B cell (primary cell): ENCODE measurements around the gene ZXDB. TPM values are rescaled to one million over a fixed set of nuclear protein-coding genes. Genes with fewer than 3 reads are reported as not detected.
"Not testable (repeated sequence)": the region's sequence is repeated elsewhere in the genome, so short reads cannot be mapped to it uniquely, and the experiment has no call there.

Experiments used
- ATAC-seq: fragments of 200-7000 bp; cut with Tn5 transposase; one replicate; pipeline ENCODE4 v1.10.0; 2021; ENCODE audit warnings: low read depth, mild to moderate bottlenecking, moderate number of reproducible peaks, moderate library complexity
- CTCF ChIA-PET: fragments of 350-600 bp; sonication (Branson Sonifier 250); formaldehyde crosslinking; loops from one replicate; lab custom pipeline; 2021; ENCODE audit warnings: antibody characterized with exemption, inconsistent platforms; lab: Charles Lee
- POLR2A ChIA-PET: fragments of 350-600 bp; sonication (Branson Sonifier 250); formaldehyde crosslinking; loops from one replicate; lab custom pipeline; 2021; ENCODE audit warnings: antibody characterized with exemption; lab: Charles Lee
- DNase-seq: peaks from one replicate; pipeline ENCODE4 v3.0.0; 2013
- H2AFZ ChIP-seq: 2 replicates; pipeline ENCODE4 v1.6.1; 2012; ENCODE audit warnings: mild to moderate bottlenecking, low read depth, low read length; ENCODE audit not compliant: insufficient read depth, poor library complexity, severe bottlenecking
- H3K27ac ChIP-seq, 2 donors: 1 replicate in 1 of 2; 2 replicates in 1 of 2; pipeline ENCODE4 v1.5.1; 2012 to 2013; ENCODE audit warnings: low read length in 2 of 2, mild to moderate bottlenecking in 2 of 2, moderate library complexity in 1 of 2
- H3K27me3 ChIP-seq, 4 experiments: fragments of 200-600 bp in 1 of 4; sonication (generic) in 1 of 4; replicated peaks in 1 of 4; 1 replicate in 2 of 4; 2 replicates in 2 of 4; pipeline versions ENCODE4 v1.6.1 to v1.7.0; 2013 to 2016; ENCODE audit warnings: low read length in 3 of 4, mild to moderate bottlenecking in 2 of 4, mixed read lengths in 1 of 4, moderate library complexity in 1 of 4; ENCODE audit not compliant: insufficient read depth in 4 of 4, control insufficient read depth in 3 of 4; ENCODE audit errors: control extremely low read depth in 1 of 4
- H3K36me3 ChIP-seq, 2 experiments: replicated peaks in 1 of 2; 1 replicate in 1 of 2; 2 replicates in 1 of 2; pipeline versions ENCODE4 v1.6.1 to v1.7.1; 2013; ENCODE audit warnings: low read length in 1 of 2; ENCODE audit not compliant: insufficient read depth in 2 of 2, control insufficient read depth in 1 of 2; ENCODE audit errors: control extremely low read depth in 1 of 2, extremely low read depth in 1 of 2
- H3K4me1 ChIP-seq, 2 donors: fragments of 200-600 bp in 1 of 2; sonication (generic) in 1 of 2; 1 replicate in 1 of 2; 2 replicates in 1 of 2; pipeline versions ENCODE4 v1.5.1 to v1.6.1; 2013 to 2017; ENCODE audit warnings: low read length in 2 of 2; ENCODE audit not compliant: control insufficient read depth in 2 of 2, insufficient read depth in 2 of 2
- H3K4me2 ChIP-seq: replicated peaks from 2 replicates; pipeline ENCODE3; 2012; ENCODE audit warnings: mild to moderate bottlenecking, low read depth, low read length; ENCODE audit not compliant: poor library complexity, severe bottlenecking
- H3K4me3 ChIP-seq, 5 experiments: fragments of 200-600 bp in 1 of 5; sonication (generic) in 1 of 5; 1 replicate in 3 of 5; 2 replicates in 2 of 5; pipeline versions ENCODE4 v1.5.1 to v1.7.0; 2011 to 2016; ENCODE audit warnings: low read length in 4 of 5, mild to moderate bottlenecking in 4 of 5, low read depth in 2 of 5, control low read depth in 1 of 5, moderate library complexity in 1 of 5; ENCODE audit not compliant: insufficient read depth in 1 of 5; ENCODE audit errors: control extremely low read depth in 1 of 5, extremely low read depth in 1 of 5
- H3K79me2 ChIP-seq: fragments of 200-600 bp; sonication (generic); one replicate; pipeline ENCODE4 v1.6.0; 2016; ENCODE audit warnings: low read length; ENCODE audit not compliant: control insufficient read depth, insufficient read depth
- H3K9ac ChIP-seq: fragments of 200-600 bp; sonication (generic); 2 replicates; pipeline ENCODE4 v1.6.1; 2017; ENCODE audit warnings: mild to moderate bottlenecking, low read length, moderate library complexity
- H3K9me3 ChIP-seq, 3 donors: one replicate each; pipeline versions ENCODE4 v1.6.1 to v1.7.1; 2013; ENCODE audit warnings: low read length in 2 of 3; ENCODE audit not compliant: control insufficient read depth in 2 of 3, insufficient read depth in 1 of 3; ENCODE audit errors: control extremely low read depth in 1 of 3
- H4K20me1 ChIP-seq: 2 replicates; pipeline ENCODE4 v1.6.0; 2012; ENCODE audit warnings: mild to moderate bottlenecking, low read length; ENCODE audit not compliant: insufficient read depth, control insufficient read depth, poor library complexity, severe bottlenecking
- H3K27ac Mint-ChIP-seq: one replicate; pipeline ENCODE4 v1.8.0; 2021; ENCODE audit warnings: mixed read lengths
- H3K27me3 Mint-ChIP-seq: one replicate; pipeline ENCODE4 v1.8.0; 2021; ENCODE audit warnings: mixed read lengths
- H3K4me1 Mint-ChIP-seq: one replicate; pipeline ENCODE4 v1.8.0; 2021; ENCODE audit warnings: mixed read lengths
- H3K4me3 Mint-ChIP-seq: one replicate; pipeline ENCODE4 v1.8.0; 2021; ENCODE audit warnings: mixed read lengths
- H3K9me3 Mint-ChIP-seq: one replicate; pipeline ENCODE4 v1.8.0; 2022; ENCODE audit warnings: mixed read lengths; ENCODE audit not compliant: insufficient read depth
- EZH2 ChIP-seq: IDR thresholded peaks from 2 replicates; pipeline ENCODE4 v1.6.1; 2012; ENCODE audit warnings: borderline replicate concordance, low read depth, mild to moderate bottlenecking, moderate library complexity, low read length; ENCODE audit not compliant: insufficient read depth, poor library complexity, severe bottlenecking
- WGBS: methylation state at CpG from one replicate; pipeline ENCODE4 v1.1.5; 2013; ENCODE audit warnings: missing lambda C conversion rate; ENCODE audit not compliant: insufficient coverage; 5-methylcytosine and 5-hydroxymethylcytosine counted together
- intact Hi-C: fragments of 100-400 bp; cut with micrococcal nuclease; formaldehyde crosslinking; loops from one replicate; pipeline ENCODE4 v1.10.0; 2022
- polyA plus RNA-seq: library from polyadenylated mRNA; depleted of rRNA; stranded (reverse); fragments of >200 nt; gene quantifications from 2 replicates; pipeline ENCODE4 v1.2.3, GENCODE V29; 2012
- total RNA-seq, 2 donors: library from RNA; stranded (reverse); fragments of 120-200 nt in 1 of 2; gene quantifications; 1 replicate in 1 of 2; 2 replicates in 1 of 2; pipeline versions ENCODE4 v1.2.3 to v1.2.4, GENCODE V29; 2013 to 2022
- TF ChIP-seq, protein P1 (sequence below): fragments of 200-600 bp; IDR thresholded peaks from one replicate; pipeline ENCODE4 v1.8.0; 2022; ENCODE audit warnings: antibody characterized with exemption, mild to moderate bottlenecking

ZXDB gene
- total and polyA plus RNA-seq, 2 donors (not counting 1 experiment from before 2014, with no cell fraction given) = 9.4 to 16.6 TPM

- Histone ChIP-seq H3K9me3 (peaks cover 0 to 11% (median 3%) of the 10 kb centered on the region in 3 donors), H2AFZ (no peak overlapping the region), H3K4me3 (no peak overlapping the region), H3K9ac (no peak overlapping the region), H3K36me3 (no peaks in the 10 kb centered on the region), H3K27ac (no peak overlapping the region), H4K20me1 (no peaks in the 10 kb centered on the region), H3K4me1 (no peaks in the 10 kb centered on the region), H3K79me2 (no peaks in the 10 kb centered on the region), H3K27me3 (no peaks in the 10 kb centered on the region), H3K4me2 (no peak overlapping the region)
- H3K4me3 Mint-ChIP-seq = no peak overlapping the region
- TF ChIP-seq, protein P1, sequence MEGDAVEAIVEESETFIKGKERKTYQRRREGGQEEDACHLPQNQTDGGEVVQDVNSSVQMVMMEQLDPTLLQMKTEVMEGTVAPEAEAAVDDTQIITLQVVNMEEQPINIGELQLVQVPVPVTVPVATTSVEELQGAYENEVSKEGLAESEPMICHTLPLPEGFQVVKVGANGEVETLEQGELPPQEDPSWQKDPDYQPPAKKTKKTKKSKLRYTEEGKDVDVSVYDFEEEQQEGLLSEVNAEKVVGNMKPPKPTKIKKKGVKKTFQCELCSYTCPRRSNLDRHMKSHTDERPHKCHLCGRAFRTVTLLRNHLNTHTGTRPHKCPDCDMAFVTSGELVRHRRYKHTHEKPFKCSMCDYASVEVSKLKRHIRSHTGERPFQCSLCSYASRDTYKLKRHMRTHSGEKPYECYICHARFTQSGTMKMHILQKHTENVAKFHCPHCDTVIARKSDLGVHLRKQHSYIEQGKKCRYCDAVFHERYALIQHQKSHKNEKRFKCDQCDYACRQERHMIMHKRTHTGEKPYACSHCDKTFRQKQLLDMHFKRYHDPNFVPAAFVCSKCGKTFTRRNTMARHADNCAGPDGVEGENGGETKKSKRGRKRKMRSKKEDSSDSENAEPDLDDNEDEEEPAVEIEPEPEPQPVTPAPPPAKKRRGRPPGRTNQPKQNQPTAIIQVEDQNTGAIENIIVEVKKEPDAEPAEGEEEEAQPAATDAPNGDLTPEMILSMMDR = no peak
- no peak for TF ChIP-seq EZH2
- peaks cover 2% of the 10 kb centered on the region for H3K9me3 Mint-ChIP-seq
- ChIA-PET CTCF (no interaction called here), POLR2A (no interaction called here)
- intact Hi-C loops = no loop called here
- no peak for DNase-seq
- no peaks in the 10 kb centered on the region for H3K27me3 Mint-ChIP-seq
- H3K27ac Mint-ChIP-seq = no peak overlapping the region
- 91% methylated on average over 7 of the region's 18 CpGs for WGBS
- no peak for ATAC-seq
- H3K4me1 Mint-ChIP-seq = no peaks in the 10 kb centered on the region
These were observed 15.7 kb downstream of the ZXDB start for GRCh38 chrX:57607295-57608187.

DNA sequence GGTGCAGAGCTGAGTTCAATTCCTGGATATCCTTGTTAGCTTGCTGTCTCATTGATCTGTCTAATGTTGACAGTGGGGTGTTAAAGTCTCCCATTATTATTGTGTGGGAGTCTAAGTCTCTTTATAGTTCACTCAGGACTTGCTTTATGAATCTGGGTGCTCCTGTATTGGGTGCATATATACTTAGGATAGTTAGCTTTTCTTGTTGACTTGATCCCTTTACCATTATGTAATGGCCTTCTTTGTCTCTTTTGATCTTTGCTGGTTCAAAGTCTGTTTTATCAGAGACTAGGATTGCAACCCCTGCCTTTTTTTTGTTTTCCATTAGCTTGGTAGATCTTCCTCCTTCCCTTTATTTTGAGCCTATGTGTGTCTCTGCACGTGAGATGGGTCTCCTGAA, 21.5 kb downstream of the ZXDB start:
- H3K79me2 ChIP-seq, intact Hi-C loops, H3K9me3 Mint-ChIP-seq, H3K4me3 ChIP-seq, H3K27me3 Mint-ChIP-seq, H3K9ac ChIP-seq, DNase-seq, H2AFZ ChIP-seq, H3K4me1 Mint-ChIP-seq, H3K4me1 ChIP-seq, POLR2A ChIA-PET, H3K4me3 Mint-ChIP-seq, ATAC-seq, H3K27ac ChIP-seq, H3K27ac Mint-ChIP-seq, H3K36me3 ChIP-seq, H3K27me3 ChIP-seq, H3K9me3 ChIP-seq, H4K20me1 ChIP-seq, CTCF ChIA-PET, H3K4me2 ChIP-seq: not testable (repeated sequence)
- WGBS = no CpG with 5 or more reads among the region's 1 CpG

GRCh38 chrX:57629438-57629837, 37.6 kb downstream of the ZXDB start:
- ATAC-seq, H3K4me1 ChIP-seq, H3K4me3 ChIP-seq, intact Hi-C loops, H3K9me3 Mint-ChIP-seq, H4K20me1 ChIP-seq, H3K27me3 ChIP-seq, H3K27ac ChIP-seq, H3K36me3 ChIP-seq, H3K27ac Mint-ChIP-seq, H3K4me1 Mint-ChIP-seq, H3K9ac ChIP-seq, CTCF ChIA-PET, H3K79me2 ChIP-seq, H2AFZ ChIP-seq, H3K9me3 ChIP-seq, H3K4me3 Mint-ChIP-seq, DNase-seq, H3K4me2 ChIP-seq, POLR2A ChIA-PET, H3K27me3 Mint-ChIP-seq: not testable (repeated sequence)
- WGBS = 97% methylated on average over 19 of the region's 20 CpGs
